ENCODE data around the gene PPM1F. TPM values are rescaled to one million over a fixed set of nuclear protein-coding genes. Genes with fewer than 3 reads are reported as not detected.

The PPM1F gene
- 10 to 100 TPM; 18.2 to 18.8 TPM for total RNA-seq

GRCh38 chr22:21952586-21953571 is at the start of gene PPM1F:
PPM1F (minus strand) TSS chr22:21952848; CDS start chr22:21946048, 6,800 bp downstream.
- TF ChIP-seq CTCF (IDR thresholded peaks at IDR 0.05) = peak; percentile 78
- Mint-ChIP-seq H3K27me3 (no peaks in the 10 kb centered on the region), H3K4me1 (ENCODE audit: low read depth) (peaks cover 13% of the 10 kb centered on the region), H3K9me3 (no peaks in the 10 kb centered on the region), H3K36me3 (ENCODE audit: low read depth) (peaks cover 3% of the 10 kb centered on the region), H3K27ac (peak within 1 kb of the TSS; percentile 75), H3K4me3 (peak within 1 kb of the TSS; percentile 84)
- intact Hi-C loops (cut with micrococcal nuclease) = loop anchor here (2.0 to 5.0 kb wide), 2 partner anchors 240 to 296 kb away; no protein-coding TSS in a partner anchor
- CTCF ChIA-PET = interaction anchor here (0.6 to 6.5 kb wide), 34 partner anchors 9 to 337 kb away, joined by 3 to 126 read pairs (median 4); partner anchors contain the start of genes SDF2L1, TOP3B and YPEL1
- ATAC-seq (peak; percentile 90), DNase-seq (peak; percentile 89)
- POLR2A ChIA-PET = interaction anchor here (0.8 to 2.0 kb wide), 5 partner anchors 8 to 37 kb away, joined by 3 to 10 read pairs (median 3); no protein-coding TSS in a partner anchor

- Mint-ChIP-seq H3K27ac (no peak overlapping the region), H3K4me3 (no peak overlapping the region), H3K36me3 (ENCODE audit: low read depth) (no peaks in the 10 kb centered on the region), H3K27me3 (peaks cover 2% of the 10 kb centered on the region), H3K9me3 (no peaks in the 10 kb centered on the region), H3K4me1 (ENCODE audit: low read depth) (no peaks in the 10 kb centered on the region)
- POLR2A ChIA-PET = interaction anchor here (0.8 kb wide), 1 partner anchor 19 kb away, joined by 3 read pairs; no protein-coding TSS in a partner anchor
- no peak for ATAC-seq
- CTCF ChIA-PET = interaction anchor here (0.7 to 1.2 kb wide), 2 partner anchors 19 to 29 kb away, joined by 3 to 4 read pairs; partner anchors contain the start of gene TOP3B
- intact Hi-C loops (cut with micrococcal nuclease) = no loop called here
- DNase-seq = no peak
- no peak for TF ChIP-seq CTCF (IDR thresholded peaks at IDR 0.05)
These were observed 49.2 kb upstream of the PPM1F start for GRCh38 chr22:22001664-22002525.

GRCh38 chr22:21998595-21999247 is 46.1 kb upstream of the PPM1F start:
- intact Hi-C loops (cut with micrococcal nuclease) = no loop called here

More at GRCh38 chr22:21998595-21999247, 46.1 kb upstream of the PPM1F start:
- H3K27me3 Mint-ChIP-seq = peaks cover 2% of the 10 kb centered on the region
- POLR2A ChIA-PET = no interaction called here
- no peaks in the 10 kb centered on the region for H3K4me1 Mint-ChIP-seq (ENCODE audit: low read depth)
- no peaks in the 10 kb centered on the region for H3K9me3 Mint-ChIP-seq
- no peak for TF ChIP-seq CTCF (IDR thresholded peaks at IDR 0.05)
- CTCF ChIA-PET = interaction anchor here (0.6 to 1.4 kb wide), 2 partner anchors 26 to 139 kb away, joined by 3 to 5 read pairs; no protein-coding TSS in a partner anchor
- H3K27ac Mint-ChIP-seq = no peak overlapping the region
- H3K36me3 Mint-ChIP-seq (ENCODE audit: low read depth) = no peaks in the 10 kb centered on the region
- ATAC-seq = no peak
- H3K4me3 Mint-ChIP-seq = no peak overlapping the region
- DNase-seq = no peak

Data from activated CD8-positive, alpha-beta T cell treated with anti-CD3 and anti-CD28 coated beads for 36 hours (primary cell).